SJSA1 (cell line): ENCODE results near the gene PIKFYVE. TPM values are rescaled to one million over a fixed set of nuclear protein-coding genes. Genes with fewer than 3 reads are reported as not detected.
"Not testable (repeated sequence)": the region's sequence is repeated elsewhere in the genome, so short reads cannot be mapped to it uniquely, and the experiment has no call there.

Experiments
- DNase-seq, 2 experiments: peaks; one replicate each; pipeline ENCODE4 v3.0.0-alpha.2; 2015 to 2020; ENCODE audit warnings: low spot score in 2 of 2, low read depth in 1 of 2
- H3K27ac ChIP-seq: fragments of 250-450 bp; sonication (Bioruptor Pico); 2 replicates; pipeline ENCODE4 v1.5.1; 2020; ENCODE audit warnings: mild to moderate bottlenecking, moderate library complexity
- H3K27me3 ChIP-seq: fragments of 250-450 bp; sonication (Bioruptor Pico); replicated peaks from 2 replicates; pipeline ENCODE4 v1.5.1; 2020; ENCODE audit warnings: mild to moderate bottlenecking, moderate library complexity
- H3K36me3 ChIP-seq: fragments of 250-450 bp; sonication (Bioruptor Pico); 2 replicates; pipeline ENCODE4 v1.5.1; 2020; ENCODE audit warnings: mild to moderate bottlenecking
- H3K4me1 ChIP-seq: fragments of 250-450 bp; sonication (Bioruptor Pico); replicated peaks from 2 replicates; pipeline ENCODE4 v1.6.1; 2021; ENCODE audit warnings: mild to moderate bottlenecking
- H3K4me3 ChIP-seq: fragments of 250-450 bp; sonication (Bioruptor Pico); 2 replicates; pipeline ENCODE4 v1.5.1; 2020; ENCODE audit warnings: mild to moderate bottlenecking
- H3K9me3 ChIP-seq: fragments of 250-450 bp; sonication (Bioruptor Pico); replicated peaks from 2 replicates; pipeline ENCODE4 v1.5.1; 2020; ENCODE audit warnings: mild to moderate bottlenecking
- total RNA-seq: library from RNA; depleted of rRNA; stranded (reverse); fragments of >200 nt; shearing (Covaris generic); gene quantifications from 2 replicates; pipeline ENCODE4 v1.2.3, GENCODE V29; 2014

Gene PIKFYVE
- total RNA-seq, 1 experiment from 2014 or later = 27.3 TPM

DNA sequence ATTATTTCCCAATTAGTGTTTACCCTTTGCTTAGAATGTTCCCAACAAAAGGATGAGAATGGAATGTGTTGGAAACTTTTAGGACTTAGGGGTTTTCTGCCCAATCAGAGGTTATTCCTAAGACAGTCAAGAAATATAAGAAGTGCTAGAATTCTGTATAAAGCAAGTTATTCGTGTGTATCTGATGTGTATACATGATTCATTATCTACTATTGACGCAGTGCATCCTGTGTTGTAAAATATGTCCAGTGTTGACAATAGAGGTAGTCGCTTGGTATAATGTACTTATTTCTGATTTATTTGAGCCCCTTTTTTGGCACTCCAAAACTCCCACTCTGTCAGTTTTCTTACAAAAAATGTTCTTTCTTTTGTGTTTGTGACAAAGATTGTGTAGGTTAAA lies 881 bp downstream of the PIKFYVE start:
- no peak for DNase-seq
- H3K27ac ChIP-seq = peak overlapping the region; percentile 84
- no peaks in the 10 kb centered on the region for H3K27me3 ChIP-seq
- H3K36me3 ChIP-seq = peaks cover 6% of the 10 kb centered on the region
- H3K9me3 ChIP-seq = no peaks in the 10 kb centered on the region
- H3K4me3 ChIP-seq = peak overlapping the region; percentile 73
- H3K4me1 ChIP-seq = peaks cover 9% of the 10 kb centered on the region

GRCh38 chr2:208267526-208267925 lies 1.5 kb downstream of the PIKFYVE start:
- H3K36me3 ChIP-seq, H3K4me3 ChIP-seq, H3K9me3 ChIP-seq, H3K27ac ChIP-seq, H3K27me3 ChIP-seq, DNase-seq, H3K4me1 ChIP-seq: not testable (repeated sequence)

DNA sequence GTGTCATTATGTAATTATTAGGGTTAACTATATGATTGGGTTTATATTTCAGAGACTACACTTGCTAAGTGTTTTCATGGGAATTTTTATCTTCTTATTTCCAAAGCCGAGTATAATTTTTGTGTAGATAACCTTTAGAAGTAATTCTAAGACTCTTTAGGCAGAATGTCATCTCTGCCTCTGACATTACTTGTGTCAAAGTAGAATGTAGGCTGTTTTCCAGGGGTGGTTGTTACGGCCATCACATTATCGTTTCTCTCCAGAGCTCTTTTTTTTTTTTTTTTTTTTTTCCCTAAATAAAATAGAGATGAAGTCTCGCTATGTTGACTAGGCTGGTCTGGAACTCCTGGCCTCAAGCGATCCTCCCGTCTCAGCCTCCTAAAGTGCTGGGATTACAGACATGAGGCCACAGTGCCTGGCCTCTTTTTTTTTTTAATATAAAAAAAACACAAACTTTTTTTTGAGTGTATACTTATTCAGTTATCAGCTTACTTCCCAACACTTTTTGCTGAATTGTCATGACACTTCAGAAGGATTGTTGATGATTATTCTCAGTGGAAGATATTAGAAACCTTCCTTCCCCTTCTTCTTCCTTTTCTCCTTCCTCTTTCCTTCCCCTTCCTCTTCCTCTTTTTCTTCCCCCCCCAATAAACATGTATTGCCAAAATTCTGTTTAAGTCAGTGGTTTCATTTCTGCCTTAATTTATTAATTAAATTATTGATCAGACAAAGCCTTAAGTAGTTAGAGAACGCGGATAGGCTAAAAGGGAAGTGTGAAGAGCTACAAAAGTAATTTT lies 2.3 kb downstream of the PIKFYVE start:
- H3K4me1 ChIP-seq = peaks cover 9% of the 10 kb centered on the region
- DNase-seq = no peak
- H3K9me3 ChIP-seq = no peaks in the 10 kb centered on the region
- no peak overlapping the region for H3K27ac ChIP-seq
- no peak overlapping the region for H3K4me3 ChIP-seq
- no peaks in the 10 kb centered on the region for H3K27me3 ChIP-seq
- peaks cover 17% of the 10 kb centered on the region for H3K36me3 ChIP-seq

- H3K4me3 ChIP-seq = no peak overlapping the region
- DNase-seq = no peak
- H3K27ac ChIP-seq = no peak overlapping the region
- H3K4me1 ChIP-seq = peaks cover 9% of the 10 kb centered on the region
- H3K27me3 ChIP-seq = no peaks in the 10 kb centered on the region
- H3K9me3 ChIP-seq = no peaks in the 10 kb centered on the region
- H3K36me3 ChIP-seq = peaks cover 24% of the 10 kb centered on the region
These were observed 3.0 kb downstream of the PIKFYVE start for GRCh38 chr2:208269091-208269490.

DNA sequence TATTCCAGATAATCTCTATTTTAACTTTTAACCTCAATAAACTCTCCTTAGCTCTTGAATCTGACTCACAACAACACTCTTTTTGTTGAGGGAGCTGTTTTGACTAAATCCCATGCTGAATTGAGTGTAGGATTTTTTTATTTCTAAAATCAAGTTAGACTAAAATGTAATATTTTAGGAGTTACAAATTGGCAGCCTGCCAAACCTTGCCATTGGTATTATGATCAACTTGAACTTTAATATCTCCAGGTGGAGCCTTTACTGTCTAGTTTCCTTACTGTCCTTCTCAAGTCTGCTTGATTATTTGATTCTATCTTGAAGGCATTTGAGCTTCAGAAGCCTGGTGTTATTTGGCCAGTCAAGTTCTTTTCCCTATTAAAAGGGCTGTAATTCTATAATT lies 8.7 kb downstream of the PIKFYVE start:
- Histone ChIP-seq H3K4me3 (no peak overlapping the region), H3K36me3 (peaks cover 81% of the 10 kb centered on the region), H3K9me3 (no peaks in the 10 kb centered on the region), H3K4me1 (no peaks in the 10 kb centered on the region; the same call in 1 of the 2 replicates), H3K27me3 (no peaks in the 10 kb centered on the region), H3K27ac (no peak overlapping the region)
- no peak for DNase-seq

DNA sequence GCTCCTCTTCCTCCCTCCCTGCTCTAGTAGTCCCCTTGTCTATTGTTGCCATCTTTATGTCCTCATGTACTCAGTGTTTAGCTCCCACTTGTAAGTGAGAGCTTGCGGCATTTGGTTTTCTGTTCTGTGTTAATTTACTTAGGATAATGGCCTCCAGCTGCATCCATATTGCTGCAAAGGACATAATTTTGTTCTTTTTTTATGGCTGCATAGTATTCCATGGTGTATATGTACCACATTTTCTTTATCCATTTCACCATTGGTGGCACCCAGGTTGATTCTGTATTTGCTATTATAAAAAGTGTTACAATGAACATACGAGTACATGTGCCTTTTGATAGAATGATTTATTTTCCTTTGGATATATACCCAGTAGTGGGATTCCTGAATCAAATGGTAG lies 12.5 kb downstream of the PIKFYVE start:
- Histone ChIP-seq H3K36me3 (peaks cover 96% of the 10 kb centered on the region), H3K4me3 (no peak overlapping the region), H3K27me3 (no peaks in the 10 kb centered on the region), H3K27ac (no peak overlapping the region), H3K4me1 (no peaks in the 10 kb centered on the region; the same call in 1 of the 2 replicates), H3K9me3 (no peaks in the 10 kb centered on the region)
- no peak for DNase-seq

- DNase-seq = no peak
- Histone ChIP-seq H3K4me3 (no peak overlapping the region), H3K9me3 (no peaks in the 10 kb centered on the region), H3K36me3 (peaks cover 89% of the 10 kb centered on the region), H3K27ac (no peak overlapping the region), H3K4me1 (no peaks in the 10 kb centered on the region; the same call in 1 of the 2 replicates), H3K27me3 (no peaks in the 10 kb centered on the region)
These were observed 13.2 kb downstream of the PIKFYVE start for GRCh38 chr2:208279236-208279635.

DNA sequence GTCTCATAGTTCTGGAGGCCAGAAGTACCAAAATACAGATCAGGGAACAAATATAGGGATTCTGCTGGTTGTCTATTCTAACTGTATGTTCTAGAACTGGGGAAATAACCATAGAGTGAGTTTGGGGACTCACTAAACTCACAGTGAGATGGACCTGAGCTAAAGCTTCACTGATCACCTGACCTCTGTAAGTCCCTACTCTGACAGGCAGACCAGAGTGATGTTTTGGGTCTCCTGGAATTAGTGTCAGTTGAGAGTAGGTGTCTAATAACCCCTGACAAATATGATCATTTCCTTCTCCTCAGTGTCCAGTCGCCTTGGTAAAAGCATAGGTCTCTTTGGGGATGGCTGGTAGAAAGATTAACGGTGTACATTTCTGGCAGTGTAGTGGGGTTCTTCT lies 14.2 kb downstream of the PIKFYVE start:
- no peak for DNase-seq
- Histone ChIP-seq H3K9me3 (no peaks in the 10 kb centered on the region), H3K36me3 (peaks cover 81% of the 10 kb centered on the region)

GRCh38 chr2:208280933-208281332 lies 14.9 kb downstream of the PIKFYVE start:
- Histone ChIP-seq H3K4me3 (no peak overlapping the region), H3K27ac (no peak overlapping the region), H3K36me3 (peaks cover 78% of the 10 kb centered on the region), H3K4me1 (no peaks in the 10 kb centered on the region; the same call in 1 of the 2 replicates), H3K27me3 (no peaks in the 10 kb centered on the region), H3K9me3 (no peaks in the 10 kb centered on the region)
- DNase-seq = no peak

More for the DNA sequence above, 14.2 kb downstream of the PIKFYVE start:
- Histone ChIP-seq H3K27ac (no peak overlapping the region), H3K4me1 (no peaks in the 10 kb centered on the region; the same call in 1 of the 2 replicates), H3K27me3 (no peaks in the 10 kb centered on the region), H3K4me3 (no peak overlapping the region)

DNA sequence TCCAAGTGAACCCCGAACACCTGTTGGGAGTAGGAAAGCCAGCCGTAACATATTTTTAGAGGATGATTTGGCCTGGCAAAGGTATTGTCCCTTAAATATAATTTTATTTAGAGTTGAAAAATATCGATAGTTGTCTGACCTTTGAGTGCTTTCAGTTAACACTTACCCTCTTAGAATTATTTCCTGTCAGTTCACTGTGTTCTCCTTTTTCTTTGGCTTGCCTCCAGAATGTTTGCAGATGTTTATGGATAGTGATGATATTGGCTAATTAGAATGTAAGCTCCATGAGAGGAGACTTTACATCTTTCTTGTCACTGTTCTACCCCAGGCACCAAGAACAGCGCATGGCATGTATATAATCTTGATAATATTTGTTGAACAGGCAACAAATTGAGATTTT lies 19.8 kb downstream of the PIKFYVE start:
- Histone ChIP-seq H3K27ac (no peak overlapping the region), H3K9me3 (0 out of 2 replicates have a peak, but pooled peaks cover 4% of the 10 kb centered on the region), H3K36me3 (peaks cover 71% of the 10 kb centered on the region), H3K4me1 (no peaks in the 10 kb centered on the region), H3K4me3 (no peak overlapping the region), H3K27me3 (no peaks in the 10 kb centered on the region)
- no peak for DNase-seq

DNA sequence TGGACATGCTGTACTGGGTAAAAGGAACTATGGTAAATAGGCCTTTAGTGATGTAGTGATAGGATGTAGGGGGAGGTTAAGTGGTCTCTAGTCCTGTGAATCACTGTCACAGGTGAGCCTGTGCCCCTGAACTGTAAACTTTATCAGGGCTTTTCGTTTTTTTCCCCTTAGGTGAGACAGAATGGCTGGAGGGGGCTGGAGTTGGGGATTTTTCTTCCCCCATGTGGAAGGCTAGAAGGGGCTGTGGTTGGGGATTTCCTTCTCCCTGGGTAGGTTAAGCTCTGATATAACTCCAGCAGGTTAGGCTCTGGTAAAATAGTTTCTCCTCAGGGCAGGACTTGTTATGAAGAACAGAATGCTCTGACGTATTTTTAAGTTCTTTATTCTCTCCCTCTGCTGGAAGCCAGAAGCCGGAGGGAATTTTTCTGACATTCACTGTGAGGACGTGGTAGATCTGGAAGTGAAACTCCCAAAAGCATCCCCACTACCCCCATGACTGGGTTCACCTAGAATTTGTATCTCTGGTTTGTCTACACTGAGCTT lies 28.5 kb downstream of the PIKFYVE start:
- no peaks in the 10 kb centered on the region for H3K4me1 ChIP-seq
- H3K9me3 ChIP-seq = 0 out of 2 replicates have a peak, but pooled peaks cover 4% of the 10 kb centered on the region
- H3K36me3 ChIP-seq = peaks cover 46% of the 10 kb centered on the region
- H3K27me3 ChIP-seq = no peaks in the 10 kb centered on the region
- no peak for DNase-seq
- H3K4me3 ChIP-seq = no peak overlapping the region
- H3K27ac ChIP-seq = no peak overlapping the region

DNA sequence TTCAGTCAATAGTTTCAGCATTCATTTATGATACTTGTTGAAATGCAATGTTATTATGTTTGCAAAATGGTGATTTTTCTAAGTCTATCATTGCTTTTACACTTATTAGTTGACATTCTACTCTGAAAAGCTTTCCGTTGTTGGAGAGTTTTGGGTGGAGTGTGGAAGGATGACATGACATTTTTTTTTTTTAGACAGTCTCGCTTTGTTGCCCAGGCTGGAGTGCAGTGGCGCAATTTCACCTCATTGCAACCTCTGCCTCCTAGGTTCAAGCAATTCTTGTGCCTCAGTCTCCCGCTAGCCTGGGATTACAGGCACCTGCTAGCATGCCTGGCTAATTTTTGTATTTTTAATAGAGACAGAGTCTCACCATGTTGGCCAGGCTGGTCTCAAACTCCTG lies 29.8 kb downstream of the PIKFYVE start:
- Histone ChIP-seq H3K9me3 (no peaks in the 10 kb centered on the region), H3K36me3 (peaks cover 45% of the 10 kb centered on the region), H3K4me1 (no peaks in the 10 kb centered on the region), H3K4me3 (no peak overlapping the region), H3K27me3 (no peaks in the 10 kb centered on the region; the same call in 1 of the 2 replicates), H3K27ac (no peak overlapping the region)
- no peak for DNase-seq

GRCh38 chr2:208296610-208297009 lies 30.6 kb downstream of the PIKFYVE start:
- no peak overlapping the region for H3K4me3 ChIP-seq
- no peak overlapping the region for H3K27ac ChIP-seq
- H3K27me3 ChIP-seq = no peaks in the 10 kb centered on the region; the same call in 1 of the 2 replicates
- H3K36me3 ChIP-seq = peaks cover 49% of the 10 kb centered on the region
- no peaks in the 10 kb centered on the region for H3K9me3 ChIP-seq
- H3K4me1 ChIP-seq = no peaks in the 10 kb centered on the region
- DNase-seq = no peak

DNA sequence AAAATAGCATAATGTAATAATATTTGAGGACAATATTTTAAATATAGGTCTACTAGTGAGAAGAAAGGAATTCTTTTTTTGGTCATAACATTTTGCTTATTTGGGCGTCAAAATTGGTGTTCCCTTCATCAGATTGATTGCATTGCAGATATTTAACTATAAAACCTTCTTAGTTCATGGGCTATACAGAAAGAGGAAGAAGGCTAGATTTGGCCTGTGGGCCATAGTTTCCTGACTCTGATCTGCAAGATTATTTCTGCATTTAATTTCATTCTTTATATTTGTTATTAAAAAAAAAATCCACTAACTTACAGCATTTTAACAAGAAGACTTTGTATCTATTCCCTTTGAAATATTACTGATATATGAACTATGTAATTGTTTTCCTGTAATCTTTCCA lies 31.9 kb downstream of the PIKFYVE start:
- no peaks in the 10 kb centered on the region for H3K4me1 ChIP-seq
- no peak for DNase-seq
- H3K4me3 ChIP-seq = no peak overlapping the region
- no peak overlapping the region for H3K27ac ChIP-seq
- no peaks in the 10 kb centered on the region; the same call in 1 of the 2 replicates for H3K27me3 ChIP-seq
- H3K9me3 ChIP-seq = no peaks in the 10 kb centered on the region
- peaks cover 61% of the 10 kb centered on the region for H3K36me3 ChIP-seq
